B cell (primary cell): ENCODE measurements around the gene IGF1. TPM values are rescaled to one million over a fixed set of nuclear protein-coding genes. Genes with fewer than 3 reads are reported as not detected.

Experiments
- ATAC-seq: fragments of 200-7000 bp; cut with Tn5 transposase; one replicate; pipeline ENCODE4 v1.10.0; 2021; ENCODE audit warnings: low read depth, mild to moderate bottlenecking, moderate number of reproducible peaks, moderate library complexity
- CTCF ChIA-PET: fragments of 350-600 bp; sonication (Branson Sonifier 250); formaldehyde crosslinking; loops from one replicate; lab custom pipeline; 2021; ENCODE audit warnings: antibody characterized with exemption, inconsistent platforms; lab: Charles Lee
- POLR2A ChIA-PET: fragments of 350-600 bp; sonication (Branson Sonifier 250); formaldehyde crosslinking; loops from one replicate; lab custom pipeline; 2021; ENCODE audit warnings: antibody characterized with exemption; lab: Charles Lee
- DNase-seq: peaks from one replicate; pipeline ENCODE4 v3.0.0; 2013
- H2AFZ ChIP-seq: 2 replicates; pipeline ENCODE4 v1.6.1; 2012; ENCODE audit warnings: mild to moderate bottlenecking, low read depth, low read length; ENCODE audit not compliant: insufficient read depth, poor library complexity, severe bottlenecking
- H3K27ac ChIP-seq, 2 donors: 1 replicate in 1 of 2; 2 replicates in 1 of 2; pipeline ENCODE4 v1.5.1; 2012 to 2013; ENCODE audit warnings: low read length in 2 of 2, mild to moderate bottlenecking in 2 of 2, moderate library complexity in 1 of 2
- H3K27me3 ChIP-seq, 4 experiments: fragments of 200-600 bp in 1 of 4; sonication (generic) in 1 of 4; replicated peaks in 1 of 4; 1 replicate in 2 of 4; 2 replicates in 2 of 4; pipeline versions ENCODE4 v1.6.1 to v1.7.0; 2013 to 2016; ENCODE audit warnings: low read length in 3 of 4, mild to moderate bottlenecking in 2 of 4, mixed read lengths in 1 of 4, moderate library complexity in 1 of 4; ENCODE audit not compliant: insufficient read depth in 4 of 4, control insufficient read depth in 3 of 4; ENCODE audit errors: control extremely low read depth in 1 of 4
- H3K36me3 ChIP-seq, 2 experiments: replicated peaks in 1 of 2; 1 replicate in 1 of 2; 2 replicates in 1 of 2; pipeline versions ENCODE4 v1.6.1 to v1.7.1; 2013; ENCODE audit warnings: low read length in 1 of 2; ENCODE audit not compliant: insufficient read depth in 2 of 2, control insufficient read depth in 1 of 2; ENCODE audit errors: control extremely low read depth in 1 of 2, extremely low read depth in 1 of 2
- H3K4me1 ChIP-seq, 2 donors: fragments of 200-600 bp in 1 of 2; sonication (generic) in 1 of 2; 1 replicate in 1 of 2; 2 replicates in 1 of 2; pipeline versions ENCODE4 v1.5.1 to v1.6.1; 2013 to 2017; ENCODE audit warnings: low read length in 2 of 2; ENCODE audit not compliant: control insufficient read depth in 2 of 2, insufficient read depth in 2 of 2
- H3K4me2 ChIP-seq: replicated peaks from 2 replicates; pipeline ENCODE3; 2012; ENCODE audit warnings: mild to moderate bottlenecking, low read depth, low read length; ENCODE audit not compliant: poor library complexity, severe bottlenecking
- H3K4me3 ChIP-seq, 5 experiments: fragments of 200-600 bp in 1 of 5; sonication (generic) in 1 of 5; 1 replicate in 3 of 5; 2 replicates in 2 of 5; pipeline versions ENCODE4 v1.5.1 to v1.7.0; 2011 to 2016; ENCODE audit warnings: low read length in 4 of 5, mild to moderate bottlenecking in 4 of 5, low read depth in 2 of 5, control low read depth in 1 of 5, moderate library complexity in 1 of 5; ENCODE audit not compliant: insufficient read depth in 1 of 5; ENCODE audit errors: control extremely low read depth in 1 of 5, extremely low read depth in 1 of 5
- H3K79me2 ChIP-seq: fragments of 200-600 bp; sonication (generic); one replicate; pipeline ENCODE4 v1.6.0; 2016; ENCODE audit warnings: low read length; ENCODE audit not compliant: control insufficient read depth, insufficient read depth
- H3K9ac ChIP-seq: fragments of 200-600 bp; sonication (generic); 2 replicates; pipeline ENCODE4 v1.6.1; 2017; ENCODE audit warnings: mild to moderate bottlenecking, low read length, moderate library complexity
- H3K9me3 ChIP-seq, 3 donors: one replicate each; pipeline versions ENCODE4 v1.6.1 to v1.7.1; 2013; ENCODE audit warnings: low read length in 2 of 3; ENCODE audit not compliant: control insufficient read depth in 2 of 3, insufficient read depth in 1 of 3; ENCODE audit errors: control extremely low read depth in 1 of 3
- H4K20me1 ChIP-seq: 2 replicates; pipeline ENCODE4 v1.6.0; 2012; ENCODE audit warnings: mild to moderate bottlenecking, low read length; ENCODE audit not compliant: insufficient read depth, control insufficient read depth, poor library complexity, severe bottlenecking
- H3K27ac Mint-ChIP-seq: one replicate; pipeline ENCODE4 v1.8.0; 2021; ENCODE audit warnings: mixed read lengths
- H3K27me3 Mint-ChIP-seq: one replicate; pipeline ENCODE4 v1.8.0; 2021; ENCODE audit warnings: mixed read lengths
- H3K4me1 Mint-ChIP-seq: one replicate; pipeline ENCODE4 v1.8.0; 2021; ENCODE audit warnings: mixed read lengths
- H3K4me3 Mint-ChIP-seq: one replicate; pipeline ENCODE4 v1.8.0; 2021; ENCODE audit warnings: mixed read lengths
- H3K9me3 Mint-ChIP-seq: one replicate; pipeline ENCODE4 v1.8.0; 2022; ENCODE audit warnings: mixed read lengths; ENCODE audit not compliant: insufficient read depth
- EZH2 ChIP-seq: IDR thresholded peaks from 2 replicates; pipeline ENCODE4 v1.6.1; 2012; ENCODE audit warnings: borderline replicate concordance, low read depth, mild to moderate bottlenecking, moderate library complexity, low read length; ENCODE audit not compliant: insufficient read depth, poor library complexity, severe bottlenecking
- WGBS: methylation state at CpG from one replicate; pipeline ENCODE4 v1.1.5; 2013; ENCODE audit warnings: missing lambda C conversion rate; ENCODE audit not compliant: insufficient coverage; 5-methylcytosine and 5-hydroxymethylcytosine counted together
- intact Hi-C: fragments of 100-400 bp; cut with micrococcal nuclease; formaldehyde crosslinking; loops from one replicate; pipeline ENCODE4 v1.10.0; 2022
- polyA plus RNA-seq: library from polyadenylated mRNA; depleted of rRNA; stranded (reverse); fragments of >200 nt; gene quantifications from 2 replicates; pipeline ENCODE4 v1.2.3, GENCODE V29; 2012
- total RNA-seq, 2 donors: library from RNA; stranded (reverse); fragments of 120-200 nt in 1 of 2; gene quantifications; 1 replicate in 1 of 2; 2 replicates in 1 of 2; pipeline versions ENCODE4 v1.2.3 to v1.2.4, GENCODE V29; 2013 to 2022
- TF ChIP-seq, protein P1 (sequence below): fragments of 200-600 bp; IDR thresholded peaks from one replicate; pipeline ENCODE4 v1.8.0; 2022; ENCODE audit warnings: antibody characterized with exemption, mild to moderate bottlenecking

Gene IGF1
- total and polyA plus RNA-seq, 2 donors (not counting 1 experiment from before 2014, with no cell fraction given): 0.21 TPM; not detected in 1

DNA sequence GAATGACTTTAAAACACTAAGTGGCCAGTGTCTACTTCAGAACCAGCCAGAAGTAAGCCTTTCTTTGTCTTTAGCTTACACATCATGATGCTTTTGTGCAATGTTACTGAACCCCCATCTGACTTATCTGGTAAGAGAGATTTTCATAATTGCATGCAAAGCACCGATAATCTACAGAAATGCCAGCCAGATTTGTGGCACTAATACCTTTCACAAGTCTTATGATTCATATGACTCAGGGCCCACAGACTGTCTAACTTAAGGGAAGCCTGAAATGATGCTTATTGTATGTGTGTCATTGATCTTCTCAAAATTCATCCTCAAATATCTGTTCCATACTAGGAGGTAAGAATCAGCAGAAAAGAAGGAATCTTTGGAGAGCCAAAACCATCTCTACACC lies 18.0 kb downstream of the IGF1 start:
- Histone ChIP-seq H3K9me3 (no peaks in the 10 kb centered on the region), H3K27me3 (peaks cover 0 to 2% (median 0%) of the 10 kb centered on the region in 4 experiments), H3K9ac (no peak overlapping the region), H4K20me1 (no peaks in the 10 kb centered on the region), H2AFZ (no peak overlapping the region), H3K4me1 (no peaks in the 10 kb centered on the region), H3K4me3 (no peak overlapping the region), H3K27ac (no peak overlapping the region), H3K79me2 (no peaks in the 10 kb centered on the region), H3K36me3 (no peaks in the 10 kb centered on the region), H3K4me2 (no peak overlapping the region)
- intact Hi-C loops: no loop called here
- ChIA-PET CTCF (no interaction called here), POLR2A (no interaction called here)
- Mint-ChIP-seq H3K4me1 (no peaks in the 10 kb centered on the region), H3K27me3 (peaks cover 26% of the 10 kb centered on the region), H3K4me3 (no peak overlapping the region), H3K27ac (no peak overlapping the region), H3K9me3 (no peaks in the 10 kb centered on the region)
- no peak for TF ChIP-seq EZH2
- TF ChIP-seq, protein P1, sequence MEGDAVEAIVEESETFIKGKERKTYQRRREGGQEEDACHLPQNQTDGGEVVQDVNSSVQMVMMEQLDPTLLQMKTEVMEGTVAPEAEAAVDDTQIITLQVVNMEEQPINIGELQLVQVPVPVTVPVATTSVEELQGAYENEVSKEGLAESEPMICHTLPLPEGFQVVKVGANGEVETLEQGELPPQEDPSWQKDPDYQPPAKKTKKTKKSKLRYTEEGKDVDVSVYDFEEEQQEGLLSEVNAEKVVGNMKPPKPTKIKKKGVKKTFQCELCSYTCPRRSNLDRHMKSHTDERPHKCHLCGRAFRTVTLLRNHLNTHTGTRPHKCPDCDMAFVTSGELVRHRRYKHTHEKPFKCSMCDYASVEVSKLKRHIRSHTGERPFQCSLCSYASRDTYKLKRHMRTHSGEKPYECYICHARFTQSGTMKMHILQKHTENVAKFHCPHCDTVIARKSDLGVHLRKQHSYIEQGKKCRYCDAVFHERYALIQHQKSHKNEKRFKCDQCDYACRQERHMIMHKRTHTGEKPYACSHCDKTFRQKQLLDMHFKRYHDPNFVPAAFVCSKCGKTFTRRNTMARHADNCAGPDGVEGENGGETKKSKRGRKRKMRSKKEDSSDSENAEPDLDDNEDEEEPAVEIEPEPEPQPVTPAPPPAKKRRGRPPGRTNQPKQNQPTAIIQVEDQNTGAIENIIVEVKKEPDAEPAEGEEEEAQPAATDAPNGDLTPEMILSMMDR: no peak
- ATAC-seq: no peak
- no CpG with 5 or more reads among the region's 1 CpG for whole genome bisulfite sequencing
- DNase-seq: no peak

DNA sequence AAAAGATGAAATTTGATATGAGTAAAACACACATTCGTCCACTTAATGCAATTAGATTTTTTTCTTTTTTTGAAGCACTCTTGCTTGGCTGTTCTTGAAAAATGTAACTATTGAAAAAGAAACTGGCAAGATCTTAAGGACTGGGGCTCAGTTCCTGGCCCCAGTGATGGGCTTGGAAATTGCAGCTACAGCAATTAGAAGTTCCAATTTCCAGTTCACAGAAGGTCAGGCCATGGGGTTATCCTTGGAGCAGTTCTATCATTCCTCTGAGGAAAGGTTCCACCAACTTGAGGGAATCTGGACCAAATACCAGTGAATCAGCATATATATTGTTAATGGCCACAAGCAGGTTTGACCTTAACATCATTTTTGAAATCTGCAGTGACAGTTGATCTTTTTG lies 18.9 kb downstream of the IGF1 start:
- Histone ChIP-seq H2AFZ (no peak overlapping the region), H4K20me1 (no peaks in the 10 kb centered on the region), H3K27ac (no peak overlapping the region), H3K4me1 (no peaks in the 10 kb centered on the region), H3K9ac (no peak overlapping the region), H3K27me3 (peaks cover 0 to 2% (median 0%) of the 10 kb centered on the region in 4 experiments), H3K79me2 (no peaks in the 10 kb centered on the region), H3K9me3 (no peaks in the 10 kb centered on the region), H3K36me3 (no peaks in the 10 kb centered on the region), H3K4me2 (no peak overlapping the region), H3K4me3 (no peak overlapping the region)
- DNase-seq (no peak), ATAC-seq (no peak)
- TF ChIP-seq, protein P1: no peak
- TF ChIP-seq EZH2: no peak
- ChIA-PET CTCF (no interaction called here), POLR2A (no interaction called here)
- no CpG with 5 or more reads among the region's 1 CpG for WGBS
- peaks cover 26% of the 10 kb centered on the region for H3K27me3 Mint-ChIP-seq
- intact Hi-C loops: no loop called here
- no peaks in the 10 kb centered on the region for H3K4me1 Mint-ChIP-seq
- no peak overlapping the region for H3K27ac Mint-ChIP-seq
- no peaks in the 10 kb centered on the region for H3K9me3 Mint-ChIP-seq
- H3K4me3 Mint-ChIP-seq: no peak overlapping the region
